ENCODE measurements around the gene ZNF628. TPM values are rescaled to one million over a fixed set of nuclear protein-coding genes. Genes with fewer than 3 reads are reported as not detected.

Gene ZNF628
- total RNA-seq, 1 donor from 2014 or later, result 12.7 TPM

GRCh38 chr19:55461259-55461973, 15.0 kb upstream of the ZNF628 start, which contains the start of gene ISOC2:
Gene ISOC2 (minus strand): TSS chr19:55461642. CDS start chr19:55456486, 5,156 bp downstream.
- H3K36me3 Mint-ChIP-seq (ENCODE audit: low read depth), result peaks cover 2% of the 10 kb centered on the region
- H3K27ac Mint-ChIP-seq, result peak within 1 kb of the TSS; percentile 82
- H3K4me1 Mint-ChIP-seq, result peaks cover 22% of the 10 kb centered on the region
- intact Hi-C loops (cut with micrococcal nuclease), result loop anchor here (1.0 to 5.0 kb wide), 5 partner anchors 15 to 181 kb away; partner anchors contain the start of genes KMT5C, ZNF580, ZNF581 and ZNF628
- no peaks in the 10 kb centered on the region for H3K27me3 Mint-ChIP-seq
- no peak for TF ChIP-seq CTCF (IDR thresholded peaks at IDR 0.05)
- H3K9me3 Mint-ChIP-seq, result no peaks in the 10 kb centered on the region
- CTCF ChIA-PET, result interaction anchor here (1.0 kb wide), 3 partner anchors 16 to 170 kb away, joined by 3 to 9 read pairs (median 3); partner anchors contain the start of gene ZNF628
- peak; percentile 100 for DNase-seq
- POLR2A ChIA-PET, result interaction anchor here (0.7 to 1.6 kb wide), 14 partner anchors 15 to 207 kb away, joined by 3 to 49 read pairs (median 4); partner anchors contain the start of genes FIZ1, HSPBP1, KMT5C and NAT14
- peak; percentile 96 for ATAC-seq (ENCODE audit: low read depth)
- H3K4me3 Mint-ChIP-seq, result peak within 1 kb of the TSS; percentile 89

- TF ChIP-seq CTCF (IDR thresholded peaks at IDR 0.05), result no peak
- Mint-ChIP-seq H3K4me3 (peak overlapping the region; percentile 89), H3K9me3 (no peaks in the 10 kb centered on the region), H3K27ac (peak overlapping the region; percentile 82), H3K27me3 (no peaks in the 10 kb centered on the region), H3K4me1 (peaks cover 22% of the 10 kb centered on the region), H3K36me3 (ENCODE audit: low read depth) (peaks cover 2% of the 10 kb centered on the region)
- no peak for DNase-seq
- CTCF ChIA-PET, result interaction anchor here (1.0 kb wide), 3 partner anchors 15 to 169 kb away, joined by 3 to 9 read pairs (median 3); partner anchors contain the start of gene ZNF628
- POLR2A ChIA-PET, result interaction anchor here (0.7 to 1.6 kb wide), 15 partner anchors 15 to 208 kb away, joined by 3 to 49 read pairs (median 4); partner anchors contain the start of genes FIZ1, HSPBP1, KMT5C and NAT14
- intact Hi-C loops (cut with micrococcal nuclease), result loop anchor here (1.0 to 5.0 kb wide), 5 partner anchors 14 to 180 kb away; partner anchors contain the start of genes KMT5C, ZNF580, ZNF581 and ZNF628
- no peak for ATAC-seq (ENCODE audit: low read depth)
Measured at GRCh38 chr19:55461974-55462626, 14.3 kb upstream of the ZNF628 start.

- Mint-ChIP-seq H3K9me3 (no peaks in the 10 kb centered on the region), H3K36me3 (ENCODE audit: low read depth) (peaks cover 2% of the 10 kb centered on the region), H3K27me3 (no peaks in the 10 kb centered on the region), H3K27ac (no peak overlapping the region), H3K4me1 (peaks cover 22% of the 10 kb centered on the region), H3K4me3 (peak overlapping the region; percentile 89)
- POLR2A ChIA-PET, result interaction anchor here (0.9 kb wide), 1 partner anchor 137 kb away, joined by 3 read pairs; the partner anchor contains the start of genes FIZ1 and ZNF524
- intact Hi-C loops (cut with micrococcal nuclease), result loop anchor here (5.0 kb wide), 1 partner anchor 180 kb away; the partner anchor contains the start of genes ZNF580 and ZNF581
- DNase-seq (no peak), ATAC-seq (ENCODE audit: low read depth) (no peak)
- CTCF ChIA-PET, result no interaction called here
- TF ChIP-seq CTCF (IDR thresholded peaks at IDR 0.05), result no peak
Measured at GRCh38 chr19:55462722-55463121, 13.7 kb upstream of the ZNF628 start.

- Mint-ChIP-seq H3K27ac (no peak overlapping the region), H3K9me3 (no peaks in the 10 kb centered on the region), H3K4me3 (no peak overlapping the region), H3K36me3 (ENCODE audit: low read depth) (peaks cover 2% of the 10 kb centered on the region), H3K4me1 (peaks cover 25% of the 10 kb centered on the region), H3K27me3 (no peaks in the 10 kb centered on the region)
- ATAC-seq (ENCODE audit: low read depth) (no peak), DNase-seq (no peak)
- intact Hi-C loops (cut with micrococcal nuclease), result loop anchor here (5.0 kb wide), 1 partner anchor 179 kb away; the partner anchor contains the start of genes ZNF580 and ZNF581
- POLR2A ChIA-PET, result no interaction called here
- CTCF ChIA-PET, result no interaction called here
- no peak for TF ChIP-seq CTCF (IDR thresholded peaks at IDR 0.05)
Measured at GRCh38 chr19:55463583-55464031, 12.8 kb upstream of the ZNF628 start.

Measured in activated B cell treated with CpG ODN at 0.5 μM for 24 hours (primary cell).